GM10248 (cell line): ENCODE data around the gene DDX10.
"Not testable (repeated sequence)": the region's sequence is repeated elsewhere in the genome, so short reads cannot be mapped to it uniquely, and the experiment has no call there.

Experiments used
- CTCF ChIA-PET: fragments of 300-600 bp; sonication (Branson Sonifier 250); formaldehyde crosslinking; extraction: SDS; loops from one replicate; lab custom pipeline; 2021; ENCODE audit warnings: antibody characterized with exemption; lab: Yijun Ruan, JAX
- POLR2A ChIA-PET: fragments of 350-650 bp; sonication (Branson Sonifier 250); formaldehyde crosslinking; extraction: SDS; loops from one replicate; lab custom pipeline; 2020; ENCODE audit warnings: antibody characterized with exemption; lab: Yijun Ruan, JAX
- DNase-seq: peaks from one replicate; pipeline ENCODE4 v3.0.0; 2012; ENCODE audit errors: extremely low spot score
- TF ChIP-seq, protein P1 (sequence below): IDR thresholded peaks from 2 replicates; pipeline ENCODE4 v1.5.1; 2012; ENCODE audit warnings: mild to moderate bottlenecking, low read depth; ENCODE audit errors: extremely low read depth, missing control alignments, control extremely low read depth

The DDX10 gene

GRCh38 chr11:108648528-108648885, 16.4 kb upstream of the DDX10 start:
- TF ChIP-seq, protein P1, sequence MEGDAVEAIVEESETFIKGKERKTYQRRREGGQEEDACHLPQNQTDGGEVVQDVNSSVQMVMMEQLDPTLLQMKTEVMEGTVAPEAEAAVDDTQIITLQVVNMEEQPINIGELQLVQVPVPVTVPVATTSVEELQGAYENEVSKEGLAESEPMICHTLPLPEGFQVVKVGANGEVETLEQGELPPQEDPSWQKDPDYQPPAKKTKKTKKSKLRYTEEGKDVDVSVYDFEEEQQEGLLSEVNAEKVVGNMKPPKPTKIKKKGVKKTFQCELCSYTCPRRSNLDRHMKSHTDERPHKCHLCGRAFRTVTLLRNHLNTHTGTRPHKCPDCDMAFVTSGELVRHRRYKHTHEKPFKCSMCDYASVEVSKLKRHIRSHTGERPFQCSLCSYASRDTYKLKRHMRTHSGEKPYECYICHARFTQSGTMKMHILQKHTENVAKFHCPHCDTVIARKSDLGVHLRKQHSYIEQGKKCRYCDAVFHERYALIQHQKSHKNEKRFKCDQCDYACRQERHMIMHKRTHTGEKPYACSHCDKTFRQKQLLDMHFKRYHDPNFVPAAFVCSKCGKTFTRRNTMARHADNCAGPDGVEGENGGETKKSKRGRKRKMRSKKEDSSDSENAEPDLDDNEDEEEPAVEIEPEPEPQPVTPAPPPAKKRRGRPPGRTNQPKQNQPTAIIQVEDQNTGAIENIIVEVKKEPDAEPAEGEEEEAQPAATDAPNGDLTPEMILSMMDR = no peak

GRCh38 chr11:108654100-108654499, 10.8 kb upstream of the DDX10 start:
- POLR2A ChIA-PET, DNase-seq: not testable (repeated sequence)
- CTCF ChIA-PET = interaction anchor here (0.7 to 6.1 kb wide), 5 partner anchors 11 to 535 kb away, joined by 3 to 30 read pairs (median 4); partner anchors contain the start of gene DDX10

More at GRCh38 chr11:108648528-108648885, 16.4 kb upstream of the DDX10 start:
- DNase-seq = no peak
- ChIA-PET CTCF (interaction anchor here (0.7 to 6.1 kb wide), 19 partner anchors 9 to 732 kb away, joined by 3 to 61 read pairs (median 4); partner anchors contain the start of gene DDX10), POLR2A (no interaction called here)

DNA sequence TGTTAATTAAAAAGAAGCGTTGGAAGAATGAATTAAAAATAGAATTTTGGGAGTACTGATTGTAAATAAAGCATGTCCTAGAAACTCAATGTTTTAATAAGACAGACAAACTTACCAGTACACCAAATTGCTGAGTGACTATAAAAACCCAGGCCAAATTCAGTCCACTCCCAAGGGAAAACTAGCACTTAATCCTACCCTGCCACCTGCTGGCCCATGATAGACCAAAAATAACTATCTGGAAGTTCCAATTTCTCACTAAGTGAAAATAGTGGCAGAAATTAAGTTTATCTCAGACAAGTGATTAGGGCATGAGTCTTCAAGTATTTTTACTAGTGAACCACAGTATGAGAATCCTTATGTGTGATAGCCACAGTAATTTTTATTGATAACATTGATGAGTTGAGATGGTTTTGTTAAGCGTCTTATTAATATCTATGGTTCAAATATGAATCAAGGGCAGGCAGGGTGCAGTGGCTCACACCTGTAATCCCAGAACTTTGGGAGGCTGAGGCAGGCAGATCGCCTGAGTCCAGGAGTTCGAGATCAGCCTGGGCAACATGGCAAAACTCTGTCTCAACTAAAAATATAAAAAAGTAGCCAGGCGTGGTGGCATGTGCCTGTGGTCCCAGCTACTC, 9.8 kb upstream of the DDX10 start:
- TF ChIP-seq, protein P1 = peak; percentile 66
- ChIA-PET POLR2A (no interaction called here), CTCF (interaction anchor here (0.8 to 1.1 kb wide), 3 partner anchors 11 to 647 kb away, joined by 3 to 7 read pairs (median 3); no protein-coding TSS in a partner anchor)
- peak; percentile 26 for DNase-seq

GRCh38 chr11:108662700-108663099, 2.2 kb upstream of the DDX10 start:
- no peak for DNase-seq
- ChIA-PET CTCF (interaction anchor here (1.0 to 3.7 kb wide), 3 partner anchors 16 to 545 kb away, joined by 3 to 15 read pairs (median 7); no protein-coding TSS in a partner anchor), POLR2A (no interaction called here)
- TF ChIP-seq, protein P1 = no peak

- POLR2A ChIA-PET = no interaction called here
- CTCF ChIA-PET = interaction anchor here (1.0 to 3.8 kb wide), 7 partner anchors 10 to 654 kb away, joined by 3 to 15 read pairs (median 6); partner anchors contain the start of gene CUL5
- TF ChIP-seq, protein P1 = no peak
- DNase-seq = no peak
Observed at GRCh38 chr11:108663154-108663877, 1.6 kb upstream of the DDX10 start.

- TF ChIP-seq, protein P1 = no peak
- ChIA-PET POLR2A (interaction anchor here (0.6 kb wide), 1 partner anchor 44 kb away, joined by 3 read pairs; no protein-coding TSS in a partner anchor), CTCF (interaction anchor here (0.9 to 3.8 kb wide), 9 partner anchors 13 to 547 kb away, joined by 3 to 15 read pairs (median 3); partner anchors contain the start of genes ATM and NPAT)
- DNase-seq = no peak
Observed at GRCh38 chr11:108666373-108666772, 1.5 kb downstream of the DDX10 start.
